SK-N-SH treated with all-trans-retinoic acid at 6 μM for 48 hours (cell line): ENCODE measurements around the gene MSH6.

Experiments used
- ATAC-seq: fragments of 200-7000 bp; cut with Tn5 transposase; 3 replicates; pipeline ENCODE4 v1.9.1; 2020; ENCODE audit warnings: mild to moderate bottlenecking, moderate library complexity
- ARNTL ChIP-seq: fragments of 450-650 bp; formaldehyde crosslinking; IDR thresholded peaks from 2 replicates; pipeline ENCODE4 v1.5.0; 2020; ENCODE audit warnings: low read depth, mild to moderate bottlenecking, moderate library complexity, borderline replicate concordance
- BACH2 ChIP-seq: fragments of 250-450 bp; sonication (Bioruptor Pico); IDR thresholded peaks from 2 replicates; pipeline ENCODE4 v1.9.0; 2021; ENCODE audit warnings: mild to moderate bottlenecking, borderline replicate concordance
- CREB5 ChIP-seq: fragments of 250-450 bp; sonication (Bioruptor Pico); IDR thresholded peaks from 2 replicates; pipeline ENCODE4 v1.5.1; 2020; ENCODE audit warnings: low read depth, mild to moderate bottlenecking, moderate library complexity
- CSRNP3 ChIP-seq: fragments of 250-450 bp; sonication (Bioruptor Pico); IDR thresholded peaks from 2 replicates; pipeline ENCODE4 v1.5.1; 2021; ENCODE audit warnings: mild to moderate bottlenecking, moderate library complexity
- ESRRG ChIP-seq: fragments of 250-450 bp; sonication (Bioruptor Pico); IDR thresholded peaks from 2 replicates; pipeline ENCODE4 v1.6.1; 2021; ENCODE audit warnings: mild to moderate bottlenecking
- ISL1 ChIP-seq: fragments of 250-450 bp; sonication (Bioruptor Pico); IDR thresholded peaks from 2 replicates; pipeline ENCODE4 v2.1.2; 2022; ENCODE audit warnings: mild to moderate bottlenecking, moderate library complexity
- OSR1 ChIP-seq: fragments of 250-450 bp; sonication (Bioruptor Pico); IDR thresholded peaks from 2 replicates; pipeline ENCODE4 v1.8.0; 2022; ENCODE audit warnings: moderate library complexity, mild to moderate bottlenecking, inconsistent platforms
- POU6F1 ChIP-seq: fragments of 250-450 bp; sonication (Bioruptor Pico); IDR thresholded peaks from 2 replicates; pipeline ENCODE4 v1.8.0; 2021; ENCODE audit warnings: low read depth, mild to moderate bottlenecking, moderate library complexity, borderline replicate concordance
- PPARA ChIP-seq: fragments of 250-450 bp; sonication (Bioruptor Pico); IDR thresholded peaks from 2 replicates; pipeline ENCODE4 v1.5.0; 2020; ENCODE audit warnings: mild to moderate bottlenecking, borderline replicate concordance
- RARB ChIP-seq: fragments of 250-450 bp; sonication (Bioruptor Pico); IDR thresholded peaks from 2 replicates; pipeline ENCODE4 v1.8.0; 2021; ENCODE audit warnings: mild to moderate bottlenecking, moderate library complexity
- SNAI2 ChIP-seq: fragments of 250-450 bp; sonication (Bioruptor Pico); IDR thresholded peaks from 2 replicates; pipeline ENCODE4 v1.5.0; 2020; ENCODE audit warnings: mild to moderate bottlenecking, moderate library complexity
- TCF4 ChIP-seq: fragments of 250-450 bp; sonication (Bioruptor Pico); IDR thresholded peaks from 2 replicates; pipeline ENCODE4 v1.8.0; 2021; ENCODE audit warnings: mild to moderate bottlenecking, moderate library complexity, borderline replicate concordance
- TOX ChIP-seq: fragments of 250-450 bp; sonication (Bioruptor Pico); IDR thresholded peaks from 2 replicates; pipeline ENCODE4 v1.8.0; 2021; ENCODE audit warnings: mild to moderate bottlenecking, moderate library complexity, borderline replicate concordance
- TSHZ2 ChIP-seq: fragments of 250-450 bp; sonication (Bioruptor Pico); IDR thresholded peaks from 2 replicates; pipeline ENCODE4 v1.5.0; 2020; ENCODE audit warnings: mild to moderate bottlenecking, moderate library complexity
- ZC3H10 ChIP-seq: fragments of 250-450 bp; sonication (Bioruptor Pico); IDR thresholded peaks from 2 replicates; pipeline ENCODE4 v1.5.1; 2021; ENCODE audit warnings: mild to moderate bottlenecking, moderate library complexity
- ZFP3 ChIP-seq: fragments of 250-450 bp; sonication (Bioruptor Pico); IDR thresholded peaks from 2 replicates; pipeline ENCODE4 v1.5.0; 2020; ENCODE audit warnings: mild to moderate bottlenecking, moderate library complexity
- ZFP30 ChIP-seq: fragments of 450-650 bp; formaldehyde crosslinking; IDR thresholded peaks from 2 replicates; pipeline ENCODE4 v1.5.0; 2022; ENCODE audit warnings: mild to moderate bottlenecking, moderate library complexity
- ZNF565 ChIP-seq: fragments of 450-650 bp; formaldehyde crosslinking; conservative IDR thresholded peaks from 2 replicates; pipeline ENCODE4 v1.5.0; 2020; ENCODE audit warnings: low read depth, mild to moderate bottlenecking, moderate library complexity
- ZNF70 ChIP-seq: fragments of 450-650 bp; formaldehyde crosslinking; IDR thresholded peaks from 2 replicates; pipeline ENCODE4 v1.5.0; 2020; ENCODE audit warnings: mild to moderate bottlenecking, moderate library complexity
- ZNF8 ChIP-seq: fragments of 450-650 bp; formaldehyde crosslinking; IDR thresholded peaks from 2 replicates; pipeline ENCODE4 v1.5.0; 2020; ENCODE audit warnings: mild to moderate bottlenecking, moderate library complexity

The MSH6 gene

GRCh38 chr2:47769318-47769717 lies 13.6 kb upstream of the MSH6 start:
- ATAC-seq: no peak
- TF ChIP-seq PPARA (CRISPR knock-in tag) (no peak), CREB5 (CRISPR knock-in tag) (no peak)

- TF ChIP-seq TOX (CRISPR knock-in tag) (no peak), ARNTL (no peak), PPARA (CRISPR knock-in tag) (no peak), CSRNP3 (CRISPR knock-in tag) (no peak)
- ATAC-seq: peak; percentile 49
These were observed 11.7 kb upstream of the MSH6 start for GRCh38 chr2:47771211-47771610.

- no peak for ATAC-seq
- no peak for TF ChIP-seq ZNF8 (CRISPR knock-in tag)
- no peak for TF ChIP-seq ZC3H10 (CRISPR knock-in tag)
- TF ChIP-seq RARB: no peak
- no peak for TF ChIP-seq ZNF70 (CRISPR knock-in tag)
- no peak for TF ChIP-seq TSHZ2
These were observed 10.6 kb upstream of the MSH6 start for GRCh38 chr2:47772343-47772742.

GRCh38 chr2:47774567-47774966 lies 8.4 kb upstream of the MSH6 start:
- ATAC-seq: no peak
- TF ChIP-seq ARNTL (no peak), TSHZ2 (no peak), ESRRG (CRISPR knock-in tag) (no peak), ISL1 (CRISPR knock-in tag) (no peak), ZNF70 (CRISPR knock-in tag) (no peak), ZFP3 (CRISPR knock-in tag) (no peak), SNAI2 (CRISPR knock-in tag) (no peak), BACH2 (CRISPR knock-in tag) (no peak), PPARA (CRISPR knock-in tag) (no peak), TOX (CRISPR knock-in tag) (no peak), CREB5 (CRISPR knock-in tag) (no peak), OSR1 (CRISPR knock-in tag) (no peak), TCF4 (CRISPR knock-in tag) (no peak), POU6F1 (CRISPR knock-in tag) (no peak), ZC3H10 (CRISPR knock-in tag) (no peak), ZNF565 (CRISPR knock-in tag) (no peak), ZFP30 (CRISPR knock-in tag) (no peak)
- TF ChIP-seq, all 23 proteins: peak for 0
